ENCODE data around the gene PUS1. TPM values are rescaled to one million over a fixed set of nuclear protein-coding genes. Genes with fewer than 3 reads are reported as not detected.

Gene PUS1
- total and polyA plus RNA-seq, 9 of the 15 experiments (the other 6 are each of a cell fraction or from before 2014, with no cell fraction given): 1.9 to 90.8 (median 30.0) TPM

- peak; percentile 74 for TF ChIP-seq E2F1 (CRISPR knock-in tag; IDR thresholded peaks at IDR 0.05)
- no peak for TF ChIP-seq DLX4 (CRISPR knock-in tag; IDR thresholded peaks at IDR 0.05)
- TF ChIP-seq SMARCB1 (IDR thresholded peaks at IDR 0.05; ENCODE audit: insufficient read length, low read depth): no peak
- no peak for TF ChIP-seq OTX1 (CRISPR knock-in tag; IDR thresholded peaks at IDR 0.05)
- no peak for TF ChIP-seq HNRNPLL (IDR thresholded peaks at IDR 0.05; ENCODE audit: low read depth, low read length, poor library complexity, severe bottlenecking)
- no peak for TF ChIP-seq TCF7L2 (IDR thresholded peaks at IDR 0.05; ENCODE audit: low read depth, low read length)
- no peak for TF ChIP-seq ZNF280B (CRISPR knock-in tag; IDR thresholded peaks at IDR 0.05)
- TF ChIP-seq ZNF12 (CRISPR knock-in tag; IDR thresholded peaks at IDR 0.05): peak; percentile 72; the same call in 1 of the 2 replicates
- peak; percentile 52 for TF ChIP-seq L3MBTL2 (IDR thresholded peaks at IDR 0.05)
- TF ChIP-seq ZNF217 (CRISPR knock-in tag; IDR thresholded peaks at IDR 0.05): no peak
- TF ChIP-seq E2F4 (CRISPR knock-in tag; IDR thresholded peaks at IDR 0.05; ENCODE audit: low read depth): no peak
- no peak for TF ChIP-seq MTA1 (IDR thresholded peaks at IDR 0.05; ENCODE audit: borderline replicate concordance)
- no peak for TF ChIP-seq ARID3A (IDR thresholded peaks at IDR 0.05; ENCODE audit: borderline replicate concordance, low read depth, low read length)
- no peak for TF ChIP-seq ZNF277 (CRISPR knock-in tag; IDR thresholded peaks at IDR 0.05; ENCODE audit: borderline replicate concordance)
Observed at GRCh38 chr12:131929581-131930456, 743 bp downstream of the PUS1 start (continued).
